SK-N-SH treated with all-trans-retinoic acid at 6 μM for 48 hours (cell line): Measurements from ENCODE around the gene TRAF1.
A peak's percentile ranks its signal among the peaks of the same experiment; 100 is the strongest.

Experiments used
- ATAC-seq: fragments of 200-7000 bp; cut with Tn5 transposase; 3 replicates; pipeline ENCODE4 v1.9.1; 2020; ENCODE audit warnings: mild to moderate bottlenecking, moderate library complexity
- BACH2 ChIP-seq: fragments of 250-450 bp; sonication (Bioruptor Pico); IDR thresholded peaks from 2 replicates; pipeline ENCODE4 v1.9.0; 2021; ENCODE audit warnings: mild to moderate bottlenecking, borderline replicate concordance
- CSDC2 ChIP-seq: fragments of 250-450 bp; sonication (Bioruptor Pico); IDR thresholded peaks from 2 replicates; pipeline ENCODE4 v1.5.0; 2020; ENCODE audit warnings: mild to moderate bottlenecking, moderate library complexity
- ESRRG ChIP-seq: fragments of 250-450 bp; sonication (Bioruptor Pico); IDR thresholded peaks from 2 replicates; pipeline ENCODE4 v1.6.1; 2021; ENCODE audit warnings: mild to moderate bottlenecking
- GLIS3 ChIP-seq: fragments of 250-450 bp; sonication (Bioruptor Pico); IDR thresholded peaks from 2 replicates; pipeline ENCODE4 v1.5.0; 2020; ENCODE audit warnings: mild to moderate bottlenecking, moderate library complexity
- PPARA ChIP-seq: fragments of 250-450 bp; sonication (Bioruptor Pico); IDR thresholded peaks from 2 replicates; pipeline ENCODE4 v1.5.0; 2020; ENCODE audit warnings: mild to moderate bottlenecking, borderline replicate concordance
- TCF4 ChIP-seq: fragments of 250-450 bp; sonication (Bioruptor Pico); IDR thresholded peaks from 2 replicates; pipeline ENCODE4 v1.8.0; 2021; ENCODE audit warnings: mild to moderate bottlenecking, moderate library complexity, borderline replicate concordance
- TOX ChIP-seq: fragments of 250-450 bp; sonication (Bioruptor Pico); IDR thresholded peaks from 2 replicates; pipeline ENCODE4 v1.8.0; 2021; ENCODE audit warnings: mild to moderate bottlenecking, moderate library complexity, borderline replicate concordance
- ZC3H10 ChIP-seq: fragments of 250-450 bp; sonication (Bioruptor Pico); IDR thresholded peaks from 2 replicates; pipeline ENCODE4 v1.5.1; 2021; ENCODE audit warnings: mild to moderate bottlenecking, moderate library complexity
- ZFP3 ChIP-seq: fragments of 250-450 bp; sonication (Bioruptor Pico); IDR thresholded peaks from 2 replicates; pipeline ENCODE4 v1.5.0; 2020; ENCODE audit warnings: mild to moderate bottlenecking, moderate library complexity
- ZNF565 ChIP-seq: fragments of 450-650 bp; formaldehyde crosslinking; conservative IDR thresholded peaks from 2 replicates; pipeline ENCODE4 v1.5.0; 2020; ENCODE audit warnings: low read depth, mild to moderate bottlenecking, moderate library complexity
- ZNF70 ChIP-seq: fragments of 450-650 bp; formaldehyde crosslinking; IDR thresholded peaks from 2 replicates; pipeline ENCODE4 v1.5.0; 2020; ENCODE audit warnings: mild to moderate bottlenecking, moderate library complexity
- ZNF8 ChIP-seq: fragments of 450-650 bp; formaldehyde crosslinking; IDR thresholded peaks from 2 replicates; pipeline ENCODE4 v1.5.0; 2020; ENCODE audit warnings: mild to moderate bottlenecking, moderate library complexity
- TF ChIP-seq, protein P1 (sequence below): fragments of 250-450 bp; sonication (Bioruptor Pico); IDR thresholded peaks from 2 replicates; pipeline ENCODE4 v1.5.0; 2020; ENCODE audit warnings: mild to moderate bottlenecking, moderate library complexity
- TF ChIP-seq, protein P2 (sequence below): fragments of 250-450 bp; sonication (Bioruptor Pico); IDR thresholded peaks from 2 replicates; pipeline ENCODE4 v1.8.0; 2021; ENCODE audit warnings: low read depth, mild to moderate bottlenecking, moderate library complexity, borderline replicate concordance
- TF ChIP-seq, protein P3 (sequence below): fragments of 250-450 bp; sonication (Bioruptor Pico); IDR thresholded peaks from 2 replicates; pipeline ENCODE4 v1.5.1; 2021; ENCODE audit warnings: mild to moderate bottlenecking, moderate library complexity
- TF ChIP-seq, protein P4 (sequence below): fragments of 250-450 bp; sonication (Bioruptor Pico); IDR thresholded peaks from 2 replicates; pipeline ENCODE4 v1.8.0; 2020; ENCODE audit warnings: mild to moderate bottlenecking, moderate library complexity, borderline replicate concordance

TRAF1 gene

DNA sequence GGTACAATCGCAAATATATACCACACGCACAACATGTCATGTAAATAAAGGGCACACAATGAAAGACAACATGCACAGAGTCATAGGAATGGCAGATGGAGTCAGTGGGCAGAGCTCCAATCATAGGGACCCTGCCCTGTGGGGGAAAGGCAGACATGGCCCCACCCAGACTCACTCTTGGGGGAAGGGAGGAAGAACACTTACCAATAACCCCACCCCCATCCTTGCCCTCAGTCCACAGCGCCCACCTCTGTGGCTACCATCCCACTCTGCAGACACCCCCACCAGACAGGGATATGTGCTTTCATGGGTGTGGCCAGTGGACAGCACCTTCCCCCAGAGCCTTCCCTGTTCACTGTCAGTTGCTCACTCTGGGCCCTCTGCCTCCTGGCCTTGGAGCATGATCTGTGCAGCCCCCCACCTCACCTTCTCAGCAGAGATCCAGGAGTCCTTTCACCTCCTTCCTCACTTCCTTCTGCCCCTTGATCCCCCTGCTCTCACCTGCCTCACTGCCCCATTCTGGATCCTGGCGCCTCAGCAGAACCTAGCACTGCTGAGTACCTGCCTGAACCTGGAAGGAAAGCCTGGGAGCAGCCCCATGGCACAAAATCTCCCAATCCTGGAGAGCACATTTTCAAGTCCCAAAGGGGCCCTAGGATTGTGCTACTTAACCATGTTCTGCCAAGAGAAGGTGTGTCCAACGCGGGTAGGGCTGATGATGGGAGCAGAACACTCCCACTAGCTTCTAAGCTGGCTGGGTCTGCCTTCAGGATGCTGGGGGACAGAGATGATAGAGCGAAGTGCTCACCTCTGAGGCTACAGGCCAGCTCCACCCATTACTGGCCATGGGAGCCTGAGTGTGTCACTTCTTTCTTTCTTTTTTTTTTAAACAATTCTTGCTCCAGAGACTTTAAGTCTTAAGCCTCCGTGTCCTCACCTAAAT, 48.1 kb downstream of the TRAF1 start (continued):
- TF ChIP-seq, protein P1, sequence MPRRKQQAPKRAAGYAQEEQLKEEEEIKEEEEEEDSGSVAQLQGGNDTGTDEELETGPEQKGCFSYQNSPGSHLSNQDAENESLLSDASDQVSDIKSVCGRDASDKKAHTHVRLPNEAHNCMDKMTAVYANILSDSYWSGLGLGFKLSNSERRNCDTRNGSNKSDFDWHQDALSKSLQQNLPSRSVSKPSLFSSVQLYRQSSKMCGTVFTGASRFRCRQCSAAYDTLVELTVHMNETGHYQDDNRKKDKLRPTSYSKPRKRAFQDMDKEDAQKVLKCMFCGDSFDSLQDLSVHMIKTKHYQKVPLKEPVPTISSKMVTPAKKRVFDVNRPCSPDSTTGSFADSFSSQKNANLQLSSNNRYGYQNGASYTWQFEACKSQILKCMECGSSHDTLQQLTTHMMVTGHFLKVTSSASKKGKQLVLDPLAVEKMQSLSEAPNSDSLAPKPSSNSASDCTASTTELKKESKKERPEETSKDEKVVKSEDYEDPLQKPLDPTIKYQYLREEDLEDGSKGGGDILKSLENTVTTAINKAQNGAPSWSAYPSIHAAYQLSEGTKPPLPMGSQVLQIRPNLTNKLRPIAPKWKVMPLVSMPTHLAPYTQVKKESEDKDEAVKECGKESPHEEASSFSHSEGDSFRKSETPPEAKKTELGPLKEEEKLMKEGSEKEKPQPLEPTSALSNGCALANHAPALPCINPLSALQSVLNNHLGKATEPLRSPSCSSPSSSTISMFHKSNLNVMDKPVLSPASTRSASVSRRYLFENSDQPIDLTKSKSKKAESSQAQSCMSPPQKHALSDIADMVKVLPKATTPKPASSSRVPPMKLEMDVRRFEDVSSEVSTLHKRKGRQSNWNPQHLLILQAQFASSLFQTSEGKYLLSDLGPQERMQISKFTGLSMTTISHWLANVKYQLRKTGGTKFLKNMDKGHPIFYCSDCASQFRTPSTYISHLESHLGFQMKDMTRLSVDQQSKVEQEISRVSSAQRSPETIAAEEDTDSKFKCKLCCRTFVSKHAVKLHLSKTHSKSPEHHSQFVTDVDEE, result no peak
- TF ChIP-seq ZNF70 (CRISPR knock-in tag), result no peak
- no peak for TF ChIP-seq ZNF565 (CRISPR knock-in tag)
- TF ChIP-seq, protein P2, sequence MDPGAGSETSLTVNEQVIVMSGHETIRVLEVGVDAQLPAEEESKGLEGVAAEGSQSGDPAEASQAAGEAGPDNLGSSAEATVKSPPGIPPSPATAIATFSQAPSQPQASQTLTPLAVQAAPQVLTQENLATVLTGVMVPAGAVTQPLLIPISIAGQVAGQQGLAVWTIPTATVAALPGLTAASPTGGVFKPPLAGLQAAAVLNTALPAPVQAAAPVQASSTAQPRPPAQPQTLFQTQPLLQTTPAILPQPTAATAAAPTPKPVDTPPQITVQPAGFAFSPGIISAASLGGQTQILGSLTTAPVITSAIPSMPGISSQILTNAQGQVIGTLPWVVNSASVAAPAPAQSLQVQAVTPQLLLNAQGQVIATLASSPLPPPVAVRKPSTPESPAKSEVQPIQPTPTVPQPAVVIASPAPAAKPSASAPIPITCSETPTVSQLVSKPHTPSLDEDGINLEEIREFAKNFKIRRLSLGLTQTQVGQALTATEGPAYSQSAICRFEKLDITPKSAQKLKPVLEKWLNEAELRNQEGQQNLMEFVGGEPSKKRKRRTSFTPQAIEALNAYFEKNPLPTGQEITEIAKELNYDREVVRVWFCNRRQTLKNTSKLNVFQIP (CRISPR knock-in tag), result no peak
- TF ChIP-seq TOX (CRISPR knock-in tag), result no peak
- TF ChIP-seq, protein P3, sequence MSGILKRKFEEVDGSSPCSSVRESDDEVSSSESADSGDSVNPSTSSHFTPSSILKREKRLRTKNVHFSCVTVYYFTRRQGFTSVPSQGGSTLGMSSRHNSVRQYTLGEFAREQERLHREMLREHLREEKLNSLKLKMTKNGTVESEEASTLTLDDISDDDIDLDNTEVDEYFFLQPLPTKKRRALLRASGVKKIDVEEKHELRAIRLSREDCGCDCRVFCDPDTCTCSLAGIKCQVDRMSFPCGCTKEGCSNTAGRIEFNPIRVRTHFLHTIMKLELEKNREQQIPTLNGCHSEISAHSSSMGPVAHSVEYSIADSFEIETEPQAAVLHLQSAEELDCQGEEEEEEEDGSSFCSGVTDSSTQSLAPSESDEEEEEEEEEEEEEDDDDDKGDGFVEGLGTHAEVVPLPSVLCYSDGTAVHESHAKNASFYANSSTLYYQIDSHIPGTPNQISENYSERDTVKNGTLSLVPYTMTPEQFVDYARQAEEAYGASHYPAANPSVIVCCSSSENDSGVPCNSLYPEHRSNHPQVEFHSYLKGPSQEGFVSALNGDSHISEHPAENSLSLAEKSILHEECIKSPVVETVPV (CRISPR knock-in tag), result no peak
- TF ChIP-seq, all 23 proteins: peak for 0

DNA sequence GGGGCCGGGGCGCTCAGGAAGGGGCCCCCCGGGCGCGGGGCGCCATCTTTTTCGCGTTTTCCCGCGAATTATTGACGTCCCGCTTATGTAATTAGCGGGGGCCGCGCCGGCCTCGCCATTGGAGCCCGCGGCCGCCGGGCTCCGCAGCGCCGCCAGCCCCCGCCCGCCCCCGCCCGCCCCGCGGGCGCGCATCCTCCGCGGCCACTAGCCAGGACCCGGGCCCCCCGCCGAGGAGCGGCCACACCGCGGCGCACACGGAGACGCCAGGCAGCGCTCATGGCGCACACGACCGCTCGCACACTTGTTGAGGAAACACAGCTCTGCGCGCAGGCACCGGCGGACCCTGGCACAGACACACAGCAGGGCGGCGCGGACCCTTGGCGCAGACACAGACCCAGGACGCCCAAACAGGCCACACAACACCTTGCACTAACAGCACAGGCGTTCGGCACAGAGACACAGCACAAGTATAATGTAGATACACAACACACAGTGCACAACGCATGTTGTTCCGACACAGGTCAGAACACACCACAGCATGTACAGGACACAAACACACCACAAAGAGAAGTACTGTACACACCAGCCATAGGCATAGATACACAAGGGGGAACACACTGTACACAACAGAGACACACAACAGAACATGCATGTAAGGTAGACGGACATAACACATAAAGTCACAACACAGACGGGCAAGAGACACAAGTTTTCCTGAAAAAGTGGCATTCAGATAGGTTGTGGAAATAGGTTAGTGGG, 49.1 kb downstream of the TRAF1 start:
- ATAC-seq, result peak; percentile 45
- TF ChIP-seq ZNF70 (CRISPR knock-in tag) (no peak), TCF4 (CRISPR knock-in tag) (no peak), PPARA (CRISPR knock-in tag) (0 out of 2 replicates have a peak, but pooled peaks have one; percentile 40)

DNA sequence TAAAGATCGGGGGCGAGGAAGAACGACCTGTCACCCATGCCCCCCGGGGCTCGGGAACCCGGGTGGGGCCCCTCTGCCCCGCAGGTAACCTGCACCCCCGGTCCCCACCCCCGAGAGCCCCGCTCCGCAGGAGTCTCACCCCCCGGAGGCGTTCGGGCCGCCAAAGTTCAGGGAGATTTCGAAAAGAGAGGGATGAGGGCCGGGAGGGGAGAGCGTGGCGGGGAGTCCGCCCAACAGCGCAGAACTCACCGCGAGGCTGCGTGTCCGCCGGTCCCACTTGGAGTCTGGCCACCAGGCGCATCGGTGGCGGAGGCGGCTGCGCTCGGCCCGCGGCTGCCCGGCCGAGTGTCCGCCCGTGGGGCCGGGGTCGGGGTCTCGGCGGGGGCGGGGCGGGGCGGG, 49.8 kb downstream of the TRAF1 start, which contains the start of gene PHF19:
Gene PHF19 (minus strand): TSS at position 347 of the 399 bp plus-strand sequence. CDS start 2,447 bp downstream, outside the sequence.
- TF ChIP-seq ESRRG (no peak), GLIS3 (CRISPR knock-in tag) (no peak), ZFP3 (CRISPR knock-in tag) (peak; percentile 43; the same call in 1 of the 2 replicates), ZNF8 (no peak), BACH2 (CRISPR knock-in tag) (no peak)
- peak; percentile 34 for ATAC-seq

DNA sequence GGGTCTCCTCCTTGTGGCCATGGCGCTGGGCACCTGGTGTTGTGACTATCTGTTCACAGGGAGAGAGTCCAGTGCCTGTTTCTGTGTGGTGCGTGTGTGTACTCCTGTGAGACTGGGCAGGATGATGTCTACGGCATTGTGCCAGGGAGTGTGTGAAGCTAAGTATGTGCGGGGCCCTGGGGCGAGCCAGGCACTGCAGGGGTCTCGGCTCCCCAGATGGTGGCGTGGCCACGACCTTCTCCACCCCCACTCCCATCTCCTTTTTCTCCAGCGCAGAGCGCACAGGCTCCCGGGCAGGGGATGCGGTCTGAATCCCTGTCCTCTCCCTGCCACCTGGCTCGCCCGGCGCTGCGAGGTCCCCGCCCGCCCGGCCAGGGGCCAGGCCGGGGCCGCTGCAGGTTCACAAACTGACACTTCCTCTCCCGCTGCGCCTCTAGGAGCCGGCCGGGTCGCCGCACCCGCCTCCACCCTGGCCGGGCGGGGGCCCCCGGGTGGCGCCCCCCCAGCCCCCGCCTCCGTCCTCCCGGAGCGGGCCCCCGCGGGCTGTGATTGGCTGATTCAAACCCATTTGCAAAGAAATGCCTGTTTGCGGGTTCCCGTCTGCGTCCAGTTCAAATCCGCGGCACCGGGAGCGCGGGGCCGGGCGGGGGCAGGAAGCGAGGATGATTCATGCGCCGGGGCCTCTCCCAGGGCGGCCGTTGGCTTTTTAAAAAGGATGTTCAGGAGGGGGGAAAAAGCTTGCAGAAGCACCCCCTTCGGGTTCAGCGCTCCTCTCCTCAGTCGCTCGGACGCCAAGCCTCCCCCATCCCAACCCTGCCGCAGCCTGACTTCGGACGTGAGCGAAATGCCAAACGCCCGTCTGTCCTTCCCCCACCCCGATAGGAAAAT, 50.4 kb downstream of the TRAF1 start:
- peak; percentile 76 for ATAC-seq
- TF ChIP-seq ZC3H10 (CRISPR knock-in tag), result no peak
- TF ChIP-seq CSDC2 (CRISPR knock-in tag), result no peak
- TF ChIP-seq, protein P4, sequence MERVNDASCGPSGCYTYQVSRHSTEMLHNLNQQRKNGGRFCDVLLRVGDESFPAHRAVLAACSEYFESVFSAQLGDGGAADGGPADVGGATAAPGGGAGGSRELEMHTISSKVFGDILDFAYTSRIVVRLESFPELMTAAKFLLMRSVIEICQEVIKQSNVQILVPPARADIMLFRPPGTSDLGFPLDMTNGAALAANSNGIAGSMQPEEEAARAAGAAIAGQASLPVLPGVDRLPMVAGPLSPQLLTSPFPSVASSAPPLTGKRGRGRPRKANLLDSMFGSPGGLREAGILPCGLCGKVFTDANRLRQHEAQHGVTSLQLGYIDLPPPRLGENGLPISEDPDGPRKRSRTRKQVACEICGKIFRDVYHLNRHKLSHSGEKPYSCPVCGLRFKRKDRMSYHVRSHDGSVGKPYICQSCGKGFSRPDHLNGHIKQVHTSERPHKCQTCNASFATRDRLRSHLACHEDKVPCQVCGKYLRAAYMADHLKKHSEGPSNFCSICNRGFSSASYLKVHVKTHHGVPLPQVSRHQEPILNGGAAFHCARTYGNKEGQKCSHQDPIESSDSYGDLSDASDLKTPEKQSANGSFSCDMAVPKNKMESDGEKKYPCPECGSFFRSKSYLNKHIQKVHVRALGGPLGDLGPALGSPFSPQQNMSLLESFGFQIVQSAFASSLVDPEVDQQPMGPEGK (CRISPR knock-in tag), result peak; percentile 88
- TF ChIP-seq, all 23 proteins: peak for 1
